Natural killer cell (primary cell): Measurements from ENCODE around the gene EPHB2. TPM values are rescaled to one million over a fixed set of nuclear protein-coding genes. Genes with fewer than 3 reads are reported as not detected.

Source experiments
- ATAC-seq, 3 donors: fragments of 150-1000 bp in 2 of 3; fragments of 200-7000 bp in 1 of 3; cut with Tn5 transposase; 1 replicate in 1 of 3; 2 replicates in 2 of 3; pipeline ENCODE4 v1.10.0; 2021; ENCODE audit warnings: mild to moderate bottlenecking in 2 of 3, moderate library complexity in 2 of 3
- DNase-seq, 2 donors: peaks; one replicate each; pipeline versions ENCODE4 v3.0.0 to v3.0.0-alpha.2; 2013 to 2021; ENCODE audit warnings: mixed read lengths in 1 of 2
- H3K27ac ChIP-seq: one replicate; pipeline ENCODE4 v1.5.1; 2013; ENCODE audit warnings: mild to moderate bottlenecking, low read length
- H3K27me3 ChIP-seq: one replicate; pipeline ENCODE4 v1.6.1; 2013; ENCODE audit warnings: low read length; ENCODE audit not compliant: control insufficient read depth, insufficient read depth
- H3K36me3 ChIP-seq: one replicate; pipeline ENCODE4 v1.6.1; 2013; ENCODE audit warnings: low read length; ENCODE audit not compliant: control insufficient read depth, insufficient read depth
- H3K4me1 ChIP-seq: one replicate; pipeline ENCODE4 v1.6.1; 2013; ENCODE audit warnings: low read length; ENCODE audit not compliant: control insufficient read depth, insufficient read depth
- H3K4me3 ChIP-seq: one replicate; pipeline ENCODE4 v1.5.1; 2013; ENCODE audit warnings: low read length
- H3K9me3 ChIP-seq: one replicate; pipeline ENCODE4 v1.6.1; 2013; ENCODE audit warnings: low read length; ENCODE audit not compliant: control insufficient read depth, insufficient read depth
- H3K27ac Mint-ChIP-seq, 2 donors: one replicate each; pipeline ENCODE4 v1.8.0; 2022; ENCODE audit warnings: mild to moderate bottlenecking in 2 of 2, mixed read lengths in 2 of 2, moderate library complexity in 1 of 2
- H3K27me3 Mint-ChIP-seq, 2 donors: one replicate each; pipeline ENCODE4 v1.8.0; 2022; ENCODE audit warnings: low read depth in 2 of 2, mixed read lengths in 2 of 2
- H3K36me3 Mint-ChIP-seq: one replicate; pipeline ENCODE4 v1.8.0; 2022; ENCODE audit warnings: mixed read lengths
- H3K4me1 Mint-ChIP-seq, 2 donors: one replicate each; pipeline ENCODE4 v1.8.0; 2022; ENCODE audit warnings: mixed read lengths in 2 of 2
- H3K4me3 Mint-ChIP-seq: one replicate; pipeline ENCODE4 v1.8.0; 2022; ENCODE audit warnings: mild to moderate bottlenecking, moderate library complexity, mixed read lengths
- H3K9me3 Mint-ChIP-seq, 2 donors: one replicate each; pipeline ENCODE4 v1.8.0; 2022; ENCODE audit warnings: mixed read lengths in 2 of 2
- WGBS: methylation state at CpG from one replicate; pipeline ENCODE4 v1.1.7; 2013; ENCODE audit warnings: missing lambda C conversion rate; ENCODE audit not compliant: insufficient coverage; 5-methylcytosine and 5-hydroxymethylcytosine counted together
- intact Hi-C: fragments of 100-400 bp; cut with micrococcal nuclease; formaldehyde crosslinking; loops from one replicate; pipeline ENCODE4 v1.14.2; 2022
- total RNA-seq, 4 donors: library from RNA; stranded (reverse); fragments of 120-200 nt in 1 of 4; gene quantifications; one replicate each; pipeline versions ENCODE4 v1.2.3 to v1.2.4, GENCODE V29; 2013 to 2022
- TF ChIP-seq, protein P1 (sequence below): fragments of 200-600 bp; IDR thresholded peaks from one replicate; pipeline ENCODE4 v1.8.0; 2022; ENCODE audit warnings: antibody characterized with exemption

Gene EPHB2
- total RNA-seq, 3 donors from 2014 or later (not counting 1 experiment from before 2014, with no cell fraction given): 0.14 to 0.23 TPM; not detected in 1

GRCh38 chr1:22736501-22737080 is 26.0 kb downstream of the EPHB2 start:
- Mint-ChIP-seq H3K4me3 (no peak overlapping the region), H3K9me3 (no peaks in the 10 kb centered on the region), H3K36me3 (no peaks in the 10 kb centered on the region), H3K27me3 (peaks cover 9% of the 10 kb centered on the region in 2 donors), H3K4me1 (no peaks in the 10 kb centered on the region), H3K27ac (no peak overlapping the region)
- no peaks in the 10 kb centered on the region for H3K36me3 ChIP-seq
- H3K27ac ChIP-seq: no peak overlapping the region
- no peaks in the 10 kb centered on the region for H3K9me3 ChIP-seq
- no peak overlapping the region for H3K4me3 ChIP-seq
- TF ChIP-seq, protein P1, sequence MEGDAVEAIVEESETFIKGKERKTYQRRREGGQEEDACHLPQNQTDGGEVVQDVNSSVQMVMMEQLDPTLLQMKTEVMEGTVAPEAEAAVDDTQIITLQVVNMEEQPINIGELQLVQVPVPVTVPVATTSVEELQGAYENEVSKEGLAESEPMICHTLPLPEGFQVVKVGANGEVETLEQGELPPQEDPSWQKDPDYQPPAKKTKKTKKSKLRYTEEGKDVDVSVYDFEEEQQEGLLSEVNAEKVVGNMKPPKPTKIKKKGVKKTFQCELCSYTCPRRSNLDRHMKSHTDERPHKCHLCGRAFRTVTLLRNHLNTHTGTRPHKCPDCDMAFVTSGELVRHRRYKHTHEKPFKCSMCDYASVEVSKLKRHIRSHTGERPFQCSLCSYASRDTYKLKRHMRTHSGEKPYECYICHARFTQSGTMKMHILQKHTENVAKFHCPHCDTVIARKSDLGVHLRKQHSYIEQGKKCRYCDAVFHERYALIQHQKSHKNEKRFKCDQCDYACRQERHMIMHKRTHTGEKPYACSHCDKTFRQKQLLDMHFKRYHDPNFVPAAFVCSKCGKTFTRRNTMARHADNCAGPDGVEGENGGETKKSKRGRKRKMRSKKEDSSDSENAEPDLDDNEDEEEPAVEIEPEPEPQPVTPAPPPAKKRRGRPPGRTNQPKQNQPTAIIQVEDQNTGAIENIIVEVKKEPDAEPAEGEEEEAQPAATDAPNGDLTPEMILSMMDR: no peak
- DNase-seq: no peak
- H3K4me1 ChIP-seq: no peaks in the 10 kb centered on the region
- WGBS: 90% methylated on average over 23 of the region's 23 CpGs
- H3K27me3 ChIP-seq: no peaks in the 10 kb centered on the region
- ATAC-seq: no peak
- intact Hi-C loops: no loop called here

GRCh38 chr1:22737374-22738068 is 26.9 kb downstream of the EPHB2 start:
- Histone ChIP-seq H3K27ac (no peak overlapping the region), H3K4me3 (no peak overlapping the region), H3K27me3 (no peaks in the 10 kb centered on the region), H3K36me3 (no peaks in the 10 kb centered on the region), H3K4me1 (no peaks in the 10 kb centered on the region), H3K9me3 (no peaks in the 10 kb centered on the region)
- Mint-ChIP-seq H3K27me3 (peaks cover 9 to 14% of the 10 kb centered on the region in 2 donors), H3K36me3 (no peaks in the 10 kb centered on the region), H3K9me3 (no peaks in the 10 kb centered on the region), H3K4me3 (no peak overlapping the region), H3K27ac (no peak overlapping the region), H3K4me1 (no peaks in the 10 kb centered on the region)
- intact Hi-C loops: no loop called here
- DNase-seq (no peak), ATAC-seq (no peak)
- TF ChIP-seq, protein P1: no peak
- 88% methylated on average over 1 of the region's 2 CpGs for WGBS

GRCh38 chr1:22738069-22738435 is 27.4 kb downstream of the EPHB2 start:
- H3K9me3 Mint-ChIP-seq: no peaks in the 10 kb centered on the region

More at GRCh38 chr1:22738069-22738435, 27.4 kb downstream of the EPHB2 start:
- H3K27ac Mint-ChIP-seq: no peak overlapping the region
- H3K27me3 ChIP-seq: no peaks in the 10 kb centered on the region
- no peaks in the 10 kb centered on the region for H3K36me3 ChIP-seq
- H3K4me3 ChIP-seq: no peak overlapping the region
- H3K9me3 ChIP-seq: no peaks in the 10 kb centered on the region
- DNase-seq (no peak), ATAC-seq (no peak)
- H3K4me3 Mint-ChIP-seq: no peak overlapping the region
- H3K4me1 ChIP-seq: no peaks in the 10 kb centered on the region
- peaks cover 9 to 14% of the 10 kb centered on the region in 2 donors for H3K27me3 Mint-ChIP-seq
- no peaks in the 10 kb centered on the region for H3K4me1 Mint-ChIP-seq
- TF ChIP-seq, protein P1: no peak
- H3K36me3 Mint-ChIP-seq: no peaks in the 10 kb centered on the region
- WGBS: 100% methylated on average over 1 of the region's 1 CpG
- no peak overlapping the region for H3K27ac ChIP-seq
- intact Hi-C loops: no loop called here
